Body of pancreas (tissue), 4 donors: ENCODE results near the gene RBL2. TPM values are rescaled to one million over a fixed set of nuclear protein-coding genes. Genes with fewer than 3 reads are reported as not detected.
"Not testable (repeated sequence)": the region's sequence is repeated elsewhere in the genome, so short reads cannot be mapped to it uniquely, and the experiment has no call there.

Source experiments
- ATAC-seq: fragments of 150-250 bp; one replicate; pipeline ENCODE4 v1.9.1; 2016
- DNase-seq, 4 donors: peaks; one replicate each; pipeline ENCODE4 v3.0.0-alpha.2; 2019
- H3K27ac ChIP-seq, 4 donors: fragments of 200-600 bp; sonication (generic); 1 replicate in 3 of 4; 2 replicates in 1 of 4; pipeline versions ENCODE4 v1.5.1 to v1.6.1; 2016 to 2019; ENCODE audit warnings: mild to moderate bottlenecking in 1 of 4, mixed read lengths in 1 of 4, moderate library complexity in 1 of 4
- H3K27me3 ChIP-seq, 2 donors: fragments of 200-600 bp; sonication (generic); one replicate each; pipeline ENCODE4 v1.6.0; 2016; ENCODE audit warnings: mild to moderate bottlenecking in 1 of 2
- H3K36me3 ChIP-seq, 2 donors: fragments of 200-600 bp; sonication (generic); replicated peaks in 1 of 2; 2 replicates each; pipeline ENCODE4 v1.5.1; 2016; ENCODE audit warnings: low read depth in 2 of 2; ENCODE audit not compliant: insufficient read depth in 1 of 2
- H3K4me1 ChIP-seq: fragments of 200-600 bp; sonication (generic); one replicate; pipeline ENCODE4 v1.6.0; 2016
- H3K4me3 ChIP-seq, 2 donors: fragments of 200-600 bp; sonication (generic); 1 replicate in 1 of 2; 2 replicates in 1 of 2; pipeline ENCODE4 v1.5.1; 2016 to 2019
- H3K9me3 ChIP-seq, 3 donors: fragments of 200-600 bp; sonication (generic); 1 replicate in 2 of 3; 2 replicates in 1 of 3; pipeline ENCODE4 v1.5.1; 2016
- CTCF ChIP-seq, 7 experiments: fragments of 450-650 bp in 4 of 7; fragments of 200-600 bp in 3 of 7; sonication (generic) in 3 of 7; IDR thresholded peaks; one replicate each; pipeline ENCODE4 v1.5.1; 2016 to 2019; ENCODE audit warnings: antibody characterized with exemption in 7 of 7
- POLR2A ChIP-seq, 3 donors: fragments of 450-650 bp; IDR thresholded peaks; one replicate each; pipeline ENCODE4 v1.6.1; 2016; ENCODE audit warnings: antibody characterized with exemption in 3 of 3, mild to moderate bottlenecking in 2 of 3
- WGBS, 2 donors: methylation state at CpG; one replicate each; pipeline ENCODE4 v1.1.5; 2017; 5-methylcytosine and 5-hydroxymethylcytosine counted together
- intact Hi-C: fragments of 100-400 bp; cut with DNase I; formaldehyde crosslinking; loops from one replicate; pipeline ENCODE4 v1.15.1; 2023
- total RNA-seq, 2 donors: library from RNA; depleted of rRNA; stranded (reverse); fragments of >200 nt; gene quantifications; one replicate each; pipeline ENCODE4 v1.1.0, GENCODE V29; 2016

Gene RBL2
- total RNA-seq, 2 donors from 2014 or later = 82.7 to 114 TPM

GRCh38 chr16:53511084-53511402 is 76.8 kb downstream of the RBL2 start:
- TF ChIP-seq CTCF (IDR thresholded peaks at IDR 0.05) (no peak), POLR2A (IDR thresholded peaks at IDR 0.05) (no peak)
- Histone ChIP-seq H3K27ac (peak overlapping the region; percentile 59 to 79 (median 74)), H3K27me3 (no peaks in the 10 kb centered on the region), H3K36me3 (no peaks in the 10 kb centered on the region), H3K9me3 (no peaks in the 10 kb centered on the region), H3K4me1 (peaks cover 26% of the 10 kb centered on the region), H3K4me3 (no peak overlapping the region)
- WGBS, 2 donors = 73 to 75% methylated on average over 6 of the region's 6 CpGs
- no peak for DNase-seq
- intact Hi-C loops = no loop called here
- ATAC-seq = no peak

GRCh38 chr16:53511403-53512280 is 77.4 kb downstream of the RBL2 start:
- H3K36me3 ChIP-seq = no peaks in the 10 kb centered on the region
- peak overlapping the region; percentile 59 to 79 (median 74) for H3K27ac ChIP-seq
- H3K27me3 ChIP-seq = no peaks in the 10 kb centered on the region
- no peak overlapping the region for H3K4me3 ChIP-seq
- DNase-seq (peak; percentile 63 to 83 (median 78)), ATAC-seq (peak; percentile 87)
- peaks cover 26% of the 10 kb centered on the region for H3K4me1 ChIP-seq
- 29 to 42% methylated on average over 8 to 12 of the region's 12 CpGs for WGBS, 2 donors
- no peaks in the 10 kb centered on the region for H3K9me3 ChIP-seq
- peak in 2 of 3 donors; percentile 43 to 53 for TF ChIP-seq POLR2A (IDR thresholded peaks at IDR 0.05)
- TF ChIP-seq CTCF (IDR thresholded peaks at IDR 0.05) = peak in 4 of 7 experiments; percentile 17 to 47 (median 25)
- intact Hi-C loops = no loop called here

GRCh38 chr16:53512795-53513194 is 78.5 kb downstream of the RBL2 start:
- 93 to 95% methylated on average over 1 of the region's 1 CpG for WGBS, 2 donors
- DNase-seq, H3K27me3 ChIP-seq, H3K36me3 ChIP-seq, H3K9me3 ChIP-seq, H3K4me3 ChIP-seq, H3K27ac ChIP-seq, ATAC-seq, intact Hi-C loops: not testable (repeated sequence)
- H3K4me1 ChIP-seq = peaks cover 26% of the 10 kb centered on the region

- WGBS, 2 donors = 86 to 92% methylated on average over 3 to 6 of the region's 6 CpGs
- no peak for ATAC-seq
- no peak for TF ChIP-seq POLR2A (IDR thresholded peaks at IDR 0.05)
- peaks cover 22% of the 10 kb centered on the region for H3K4me1 ChIP-seq
- DNase-seq = no peak
- intact Hi-C loops = no loop called here
- H3K4me3 ChIP-seq = no peak overlapping the region
- no peaks in the 10 kb centered on the region for H3K9me3 ChIP-seq
- no peaks in the 10 kb centered on the region for H3K27me3 ChIP-seq
- H3K36me3 ChIP-seq = no peaks in the 10 kb centered on the region
- H3K27ac ChIP-seq = no peak overlapping the region
Observed at GRCh38 chr16:53515259-53515658, 81.0 kb downstream of the RBL2 start.

- no peak for DNase-seq
- ATAC-seq = no peak
- no peaks in the 10 kb centered on the region for H3K36me3 ChIP-seq
- TF ChIP-seq CTCF (IDR thresholded peaks at IDR 0.05) (no peak), POLR2A (IDR thresholded peaks at IDR 0.05) (no peak)
- no peaks in the 10 kb centered on the region for H3K9me3 ChIP-seq
- 81 to 83% methylated on average over 2 of the region's 2 CpGs for WGBS, 2 donors
- H3K27ac ChIP-seq = no peak overlapping the region
- peaks cover 16% of the 10 kb centered on the region for H3K4me1 ChIP-seq
- H3K27me3 ChIP-seq = no peaks in the 10 kb centered on the region
- intact Hi-C loops = no loop called here
- no peak overlapping the region for H3K4me3 ChIP-seq
Observed at GRCh38 chr16:53515811-53516210, 81.5 kb downstream of the RBL2 start.

GRCh38 chr16:53517851-53518250 is 83.6 kb downstream of the RBL2 start:
- Histone ChIP-seq H3K4me1 (no peaks in the 10 kb centered on the region), H3K27me3 (no peaks in the 10 kb centered on the region), H3K9me3 (no peaks in the 10 kb centered on the region), H3K4me3 (no peak overlapping the region), H3K27ac (no peak overlapping the region), H3K36me3 (no peaks in the 10 kb centered on the region)
- WGBS, 2 donors = 94 to 97% methylated on average over 4 of the region's 4 CpGs
- intact Hi-C loops = no loop called here
- TF ChIP-seq POLR2A (IDR thresholded peaks at IDR 0.05) (no peak), CTCF (IDR thresholded peaks at IDR 0.05) (no peak)
- no peak for DNase-seq
- ATAC-seq = no peak
